ENCODE data around the gene TGFBR3. TPM values are rescaled to one million over a fixed set of nuclear protein-coding genes. Genes with fewer than 3 reads are reported as not detected.

The TGFBR3 gene
- total RNA-seq, 1 donor from 2014 or later = 0.60 TPM

DNA sequence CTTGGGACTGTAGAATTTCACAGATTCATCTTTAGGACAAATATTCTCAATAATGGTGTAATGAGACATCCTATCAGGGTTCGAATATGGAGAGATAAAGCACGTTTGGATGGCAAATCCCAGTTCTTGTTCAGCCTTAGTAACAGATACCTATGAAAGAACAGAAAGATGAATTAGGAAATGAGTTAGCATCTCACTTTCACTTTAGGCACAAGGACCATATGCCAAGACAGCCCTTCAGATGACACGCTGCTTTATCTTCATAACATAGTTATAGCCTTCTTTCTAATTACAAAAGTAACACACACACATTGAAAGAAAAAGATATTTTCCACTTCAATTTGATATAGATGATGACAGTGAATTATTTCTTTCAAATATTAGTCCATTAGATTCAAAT is 173.6 kb downstream of the TGFBR3 start:
- Mint-ChIP-seq H3K9me3 (no peaks in the 10 kb centered on the region), H3K27me3 (peaks cover 2% of the 10 kb centered on the region), H3K27ac (no peak overlapping the region), H3K4me3 (no peak overlapping the region), H3K4me1 (peaks cover 13% of the 10 kb centered on the region), H3K36me3 (ENCODE audit: low read depth) (no peaks in the 10 kb centered on the region)
- POLR2A ChIA-PET = no interaction called here
- intact Hi-C loops (cut with micrococcal nuclease) = no loop called here
- CTCF ChIA-PET = no interaction called here
- TF ChIP-seq, protein P1, sequence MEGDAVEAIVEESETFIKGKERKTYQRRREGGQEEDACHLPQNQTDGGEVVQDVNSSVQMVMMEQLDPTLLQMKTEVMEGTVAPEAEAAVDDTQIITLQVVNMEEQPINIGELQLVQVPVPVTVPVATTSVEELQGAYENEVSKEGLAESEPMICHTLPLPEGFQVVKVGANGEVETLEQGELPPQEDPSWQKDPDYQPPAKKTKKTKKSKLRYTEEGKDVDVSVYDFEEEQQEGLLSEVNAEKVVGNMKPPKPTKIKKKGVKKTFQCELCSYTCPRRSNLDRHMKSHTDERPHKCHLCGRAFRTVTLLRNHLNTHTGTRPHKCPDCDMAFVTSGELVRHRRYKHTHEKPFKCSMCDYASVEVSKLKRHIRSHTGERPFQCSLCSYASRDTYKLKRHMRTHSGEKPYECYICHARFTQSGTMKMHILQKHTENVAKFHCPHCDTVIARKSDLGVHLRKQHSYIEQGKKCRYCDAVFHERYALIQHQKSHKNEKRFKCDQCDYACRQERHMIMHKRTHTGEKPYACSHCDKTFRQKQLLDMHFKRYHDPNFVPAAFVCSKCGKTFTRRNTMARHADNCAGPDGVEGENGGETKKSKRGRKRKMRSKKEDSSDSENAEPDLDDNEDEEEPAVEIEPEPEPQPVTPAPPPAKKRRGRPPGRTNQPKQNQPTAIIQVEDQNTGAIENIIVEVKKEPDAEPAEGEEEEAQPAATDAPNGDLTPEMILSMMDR (IDR thresholded peaks at IDR 0.05) = no peak
- ATAC-seq (ENCODE audit: low read depth) (no peak), DNase-seq (no peak)

DNA sequence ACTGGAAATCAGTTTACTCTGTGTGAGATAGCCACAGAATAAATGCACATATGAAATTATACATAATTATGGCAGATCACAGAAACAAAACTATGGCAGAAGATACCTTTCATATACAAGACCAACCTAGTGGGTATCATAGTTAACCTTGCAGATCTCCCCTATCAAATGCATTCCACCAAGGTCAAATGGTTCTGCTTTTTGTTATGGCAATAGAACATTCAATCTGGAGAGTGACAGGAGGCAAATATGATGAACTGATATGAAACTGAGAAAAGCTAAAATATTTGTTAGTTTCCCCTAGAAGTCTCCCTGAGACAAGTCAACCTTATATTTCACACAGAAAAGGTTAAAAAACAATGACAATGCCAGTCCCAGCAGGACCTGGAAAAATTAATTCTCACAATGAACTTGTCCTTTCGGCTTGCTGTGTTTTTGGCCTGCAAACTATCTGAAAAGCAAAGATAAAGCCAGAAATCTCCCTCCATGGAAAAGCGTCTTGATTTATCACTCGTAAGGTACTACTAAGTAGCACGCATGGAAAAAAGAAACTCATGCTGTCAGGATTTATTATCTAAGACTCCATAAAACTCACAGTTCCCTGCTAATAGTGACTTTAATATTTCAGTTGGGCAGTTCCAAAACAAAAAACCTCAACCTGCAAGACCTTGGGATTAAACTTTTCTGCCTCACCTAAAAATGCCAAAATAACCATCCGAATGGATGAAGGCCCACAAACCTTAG is 174.3 kb downstream of the TGFBR3 start:
- no peak overlapping the region for H3K4me3 Mint-ChIP-seq
- TF ChIP-seq, protein P1 (IDR thresholded peaks at IDR 0.05) = no peak
- ATAC-seq (ENCODE audit: low read depth) (no peak), DNase-seq (no peak)
- peaks cover 13% of the 10 kb centered on the region for H3K4me1 Mint-ChIP-seq
- intact Hi-C loops (cut with micrococcal nuclease) = no loop called here
- no peaks in the 10 kb centered on the region for H3K9me3 Mint-ChIP-seq
- H3K27ac Mint-ChIP-seq = no peak overlapping the region
- ChIA-PET POLR2A (no interaction called here), CTCF (no interaction called here)
- H3K36me3 Mint-ChIP-seq (ENCODE audit: low read depth) = no peaks in the 10 kb centered on the region
- peaks cover 2% of the 10 kb centered on the region for H3K27me3 Mint-ChIP-seq

DNA sequence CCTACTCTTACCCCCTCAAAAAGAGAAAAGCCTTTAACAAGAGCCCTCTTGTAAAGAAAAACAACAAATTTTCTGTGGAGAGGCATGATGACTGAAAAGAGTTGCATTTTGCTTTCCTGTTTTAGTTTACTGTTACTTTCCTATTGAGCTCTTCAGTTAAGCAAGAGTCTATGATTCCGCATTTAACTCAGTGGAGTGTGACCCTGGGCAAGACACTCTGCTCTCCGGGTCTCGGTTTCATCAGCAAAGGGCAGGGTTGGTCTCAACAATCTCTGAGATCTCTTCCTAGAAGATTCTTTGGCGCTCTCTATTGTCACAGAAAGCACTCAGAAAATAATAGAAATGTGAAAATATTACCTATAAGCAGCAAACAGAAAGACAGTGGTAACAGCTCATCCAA is 175.7 kb downstream of the TGFBR3 start:
- ATAC-seq (ENCODE audit: low read depth) = no peak

DNA sequence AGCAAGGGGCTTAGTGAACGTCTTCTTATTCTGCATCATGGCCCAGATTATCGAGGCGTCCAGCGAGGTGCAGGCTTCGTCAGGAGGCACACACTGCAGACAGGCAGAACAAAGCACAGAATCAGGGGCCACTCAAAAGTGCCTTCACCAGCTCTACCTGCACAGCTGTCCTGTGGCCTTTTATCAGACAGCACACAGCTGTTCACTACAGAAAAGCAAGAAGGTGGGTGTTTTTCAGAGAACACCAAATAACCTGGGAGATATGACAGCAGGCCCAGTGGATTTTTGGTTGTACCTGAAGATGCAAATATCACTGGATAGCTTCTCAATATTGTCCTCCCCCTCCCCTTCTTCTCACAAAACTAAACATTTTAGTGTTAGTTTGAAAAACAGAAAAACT is 177.3 kb downstream of the TGFBR3 start:
- no peak overlapping the region for H3K27ac Mint-ChIP-seq
- peaks cover 13% of the 10 kb centered on the region for H3K4me1 Mint-ChIP-seq
- ATAC-seq (ENCODE audit: low read depth) = no peak
- no peaks in the 10 kb centered on the region for H3K9me3 Mint-ChIP-seq
- TF ChIP-seq, protein P1 (IDR thresholded peaks at IDR 0.05) = no peak
- no peaks in the 10 kb centered on the region for H3K36me3 Mint-ChIP-seq (ENCODE audit: low read depth)
- ChIA-PET CTCF (no interaction called here), POLR2A (no interaction called here)
- no peak overlapping the region for H3K4me3 Mint-ChIP-seq
- peaks cover 2% of the 10 kb centered on the region for H3K27me3 Mint-ChIP-seq
- DNase-seq = no peak
- intact Hi-C loops (cut with micrococcal nuclease) = no loop called here

More for the DNA sequence above, 175.7 kb downstream of the TGFBR3 start:
- peaks cover 2% of the 10 kb centered on the region for H3K27me3 Mint-ChIP-seq
- DNase-seq = no peak
- TF ChIP-seq, protein P1 (IDR thresholded peaks at IDR 0.05) = no peak
- H3K36me3 Mint-ChIP-seq (ENCODE audit: low read depth) = no peaks in the 10 kb centered on the region
- H3K9me3 Mint-ChIP-seq = no peaks in the 10 kb centered on the region
- H3K4me3 Mint-ChIP-seq = no peak overlapping the region
- peaks cover 13% of the 10 kb centered on the region for H3K4me1 Mint-ChIP-seq
- ChIA-PET CTCF (no interaction called here), POLR2A (no interaction called here)
- H3K27ac Mint-ChIP-seq = no peak overlapping the region
- intact Hi-C loops (cut with micrococcal nuclease) = no loop called here

DNA sequence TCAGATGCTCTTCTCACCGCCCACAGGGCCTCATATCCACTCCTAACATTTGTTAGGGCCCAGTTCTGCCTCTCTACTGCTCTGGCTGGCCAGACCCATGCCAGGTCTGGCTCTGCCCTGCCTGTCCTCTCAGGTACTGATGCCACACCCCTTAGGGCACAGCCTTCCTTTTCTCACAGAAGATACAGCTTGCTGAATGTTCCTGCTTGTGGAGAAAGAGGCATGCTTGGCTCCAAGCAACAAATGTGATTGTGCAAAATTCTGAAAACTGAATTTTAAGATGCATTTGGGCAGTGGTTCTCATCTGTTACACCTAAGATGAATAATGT is 178.1 kb downstream of the TGFBR3 start:
- intact Hi-C loops (cut with micrococcal nuclease) = no loop called here
- no peaks in the 10 kb centered on the region for H3K27me3 Mint-ChIP-seq
- ATAC-seq (ENCODE audit: low read depth) (no peak), DNase-seq (no peak)
- H3K27ac Mint-ChIP-seq = no peak overlapping the region
- no peaks in the 10 kb centered on the region for H3K36me3 Mint-ChIP-seq (ENCODE audit: low read depth)
- POLR2A ChIA-PET = no interaction called here
- TF ChIP-seq, protein P1 (IDR thresholded peaks at IDR 0.05) = no peak
- H3K4me3 Mint-ChIP-seq = no peak overlapping the region
- no peaks in the 10 kb centered on the region for H3K9me3 Mint-ChIP-seq
- CTCF ChIA-PET = no interaction called here
- H3K4me1 Mint-ChIP-seq = peaks cover 6% of the 10 kb centered on the region

Data from activated B cell treated with CpG ODN at 0.5 μM for 24 hours (primary cell).